GM12874 (cell line): ENCODE data around the gene SEC16B.

Source experiments
- CTCF ChIP-seq: IDR thresholded peaks from 2 replicates; pipeline ENCODE4 v1.5.1; 2011; ENCODE audit warnings: low read depth, mild to moderate bottlenecking, control low read depth, low read length, moderate library complexity; ENCODE audit not compliant: insufficient read depth

SEC16B gene

GRCh38 chr1:177907000-177907399 is 62.9 kb downstream of the SEC16B start:
- TF ChIP-seq CTCF = no peak

GRCh38 chr1:177905686-177906085 is 64.2 kb downstream of the SEC16B start:
- TF ChIP-seq CTCF = no peak

GRCh38 chr1:177902266-177902665 is 67.6 kb downstream of the SEC16B start:
- TF ChIP-seq CTCF = no peak

GRCh38 chr1:177897998-177898654 is 71.7 kb downstream of the SEC16B start:
- TF ChIP-seq CTCF = no peak

GRCh38 chr1:177897281-177897997 is 72.4 kb downstream of the SEC16B start:
- no peak for TF ChIP-seq CTCF
